Suprapubic skin (tissue), 4 donors: ENCODE results near the gene NFIA. TPM values are rescaled to one million over a fixed set of nuclear protein-coding genes. Genes with fewer than 3 reads are reported as not detected.

ENCODE experiments used
- DNase-seq, 2 donors: peaks; one replicate each; pipeline ENCODE4 v3.0.0-alpha.2; 2019; ENCODE audit warnings: low spot score in 2 of 2
- H3K27ac ChIP-seq: fragments of 200-600 bp; sonication (generic); one replicate; pipeline ENCODE4 v1.5.1; 2019
- H3K27me3 ChIP-seq: fragments of 200-600 bp; sonication (generic); one replicate; pipeline ENCODE4 v1.5.1; 2019
- H3K36me3 ChIP-seq: fragments of 200-600 bp; sonication (generic); one replicate; pipeline ENCODE4 v1.5.1; 2019
- H3K4me1 ChIP-seq: fragments of 200-600 bp; sonication (generic); one replicate; pipeline ENCODE4 v1.5.1; 2019
- H3K4me3 ChIP-seq: fragments of 200-600 bp; sonication (generic); one replicate; pipeline ENCODE4 v1.5.1; 2019; ENCODE audit warnings: mild to moderate bottlenecking
- H3K9me3 ChIP-seq: fragments of 200-600 bp; sonication (generic); one replicate; pipeline ENCODE4 v1.5.1; 2019
- CTCF ChIP-seq, 2 donors: fragments of 200-600 bp in 1 of 2; fragments of 450-650 bp in 1 of 2; sonication (generic) in 1 of 2; IDR thresholded peaks; one replicate each; pipeline ENCODE4 v1.5.1; 2016 to 2019; ENCODE audit warnings: antibody characterized with exemption in 2 of 2, mild to moderate bottlenecking in 1 of 2, moderate library complexity in 1 of 2
- EP300 ChIP-seq: sonication (generic); formaldehyde crosslinking; IDR thresholded peaks from one replicate; pipeline ENCODE4 v1.6.1; 2017; ENCODE audit warnings: antibody characterized with exemption
- POLR2A ChIP-seq, 2 donors: fragments of 450-650 bp; IDR thresholded peaks; one replicate each; pipeline ENCODE4 v1.6.1; 2017; ENCODE audit warnings: antibody characterized with exemption in 2 of 2, mild to moderate bottlenecking in 2 of 2, moderate library complexity in 2 of 2
- POLR2AphosphoS5 ChIP-seq, 3 donors: sonication (generic); formaldehyde crosslinking; IDR thresholded peaks; one replicate each; pipeline ENCODE4 v1.6.1; 2017; ENCODE audit warnings: antibody characterized with exemption in 3 of 3
- WGBS: methylation state at CpG from one replicate; pipeline ENCODE4 v1.1.5; 2018; 5-methylcytosine and 5-hydroxymethylcytosine counted together
- total RNA-seq, 4 donors: library from RNA; depleted of rRNA; stranded (reverse); fragments of >200 nt; gene quantifications; one replicate each; pipeline ENCODE4 v1.1.0, GENCODE V29; 2016

NFIA gene
- total RNA-seq, 4 donors from 2014 or later: 30.1 to 54.2 (median 48.2) TPM

GRCh38 chr1:61428146-61428545, 345.8 kb downstream of the NFIA start:
- no peaks in the 10 kb centered on the region for H3K9me3 ChIP-seq
- peaks cover 17% of the 10 kb centered on the region for H3K4me1 ChIP-seq
- no peak for DNase-seq
- no peaks in the 10 kb centered on the region for H3K27me3 ChIP-seq
- TF ChIP-seq CTCF (IDR thresholded peaks at IDR 0.05): no peak
- no peak for TF ChIP-seq EP300
- no peak for TF ChIP-seq POLR2AphosphoS5 (IDR thresholded peaks at IDR 0.05)
- TF ChIP-seq POLR2A (IDR thresholded peaks at IDR 0.05): no peak
- H3K4me3 ChIP-seq: no peak overlapping the region
- peaks cover 8% of the 10 kb centered on the region for H3K36me3 ChIP-seq
- WGBS: 66% methylated on average over 2 of the region's 2 CpGs
- no peak overlapping the region for H3K27ac ChIP-seq

- no peak overlapping the region for H3K27ac ChIP-seq
- no peaks in the 10 kb centered on the region for H3K9me3 ChIP-seq
- H3K4me1 ChIP-seq: peaks cover 19% of the 10 kb centered on the region
- no peaks in the 10 kb centered on the region for H3K27me3 ChIP-seq
- no peak overlapping the region for H3K4me3 ChIP-seq
- 79% methylated on average over 7 of the region's 7 CpGs for WGBS
- H3K36me3 ChIP-seq: no peaks in the 10 kb centered on the region
- TF ChIP-seq CTCF (IDR thresholded peaks at IDR 0.05) (no peak), POLR2AphosphoS5 (IDR thresholded peaks at IDR 0.05) (no peak), POLR2A (IDR thresholded peaks at IDR 0.05) (no peak), EP300 (no peak)
- DNase-seq: no peak
Observed at GRCh38 chr1:61432616-61433388, 350.4 kb downstream of the NFIA start.

- no peak for DNase-seq
- H3K27ac ChIP-seq: no peak overlapping the region
- no peaks in the 10 kb centered on the region for H3K36me3 ChIP-seq
- H3K4me1 ChIP-seq: peaks cover 19% of the 10 kb centered on the region
- no peak overlapping the region for H3K4me3 ChIP-seq
- H3K9me3 ChIP-seq: no peaks in the 10 kb centered on the region
- 86% methylated on average over 2 of the region's 2 CpGs for WGBS
- H3K27me3 ChIP-seq: no peaks in the 10 kb centered on the region
- TF ChIP-seq POLR2AphosphoS5 (IDR thresholded peaks at IDR 0.05) (no peak), EP300 (no peak), CTCF (IDR thresholded peaks at IDR 0.05) (no peak), POLR2A (IDR thresholded peaks at IDR 0.05) (no peak)
Observed at GRCh38 chr1:61433646-61434045, 351.3 kb downstream of the NFIA start.

- Histone ChIP-seq H3K36me3 (no peaks in the 10 kb centered on the region), H3K4me3 (no peak overlapping the region), H3K27ac (no peak overlapping the region), H3K9me3 (no peaks in the 10 kb centered on the region), H3K27me3 (no peaks in the 10 kb centered on the region), H3K4me1 (peaks cover 19% of the 10 kb centered on the region)
- no peak for TF ChIP-seq POLR2A (IDR thresholded peaks at IDR 0.05)
- no peak for TF ChIP-seq CTCF (IDR thresholded peaks at IDR 0.05)
- TF ChIP-seq POLR2AphosphoS5 (IDR thresholded peaks at IDR 0.05): no peak
- TF ChIP-seq EP300: no peak
- no peak for DNase-seq
- 83% methylated on average over 5 of the region's 5 CpGs for WGBS
Observed at GRCh38 chr1:61434276-61434675, 351.9 kb downstream of the NFIA start.

- TF ChIP-seq POLR2A (IDR thresholded peaks at IDR 0.05) (no peak), CTCF (IDR thresholded peaks at IDR 0.05) (no peak), EP300 (no peak), POLR2AphosphoS5 (IDR thresholded peaks at IDR 0.05) (no peak)
- 79% methylated on average over 5 of the region's 5 CpGs for WGBS
- H3K27me3 ChIP-seq: no peaks in the 10 kb centered on the region
- H3K27ac ChIP-seq: no peak overlapping the region
- H3K36me3 ChIP-seq: no peaks in the 10 kb centered on the region
- no peak overlapping the region for H3K4me3 ChIP-seq
- H3K4me1 ChIP-seq: peaks cover 19% of the 10 kb centered on the region
- DNase-seq: no peak
- H3K9me3 ChIP-seq: no peaks in the 10 kb centered on the region
Observed at GRCh38 chr1:61435226-61435625, 352.9 kb downstream of the NFIA start.
